Fibroblast of the aortic adventitia (primary cell): Measurements from ENCODE around the gene PCBP3. TPM values are rescaled to one million over a fixed set of nuclear protein-coding genes. Genes with fewer than 3 reads are reported as not detected.

Experiments
- DNase-seq: peaks from one replicate; pipeline ENCODE4 v3.0.0-alpha.2; 2010; ENCODE audit warnings: low read depth
- H3K4me3 ChIP-seq: 2 replicates; pipeline ENCODE4 v1.5.1; 2011; ENCODE audit warnings: low read depth, mild to moderate bottlenecking, control low read depth, low read length, moderate library complexity
- CTCF ChIP-seq: IDR thresholded peaks from 2 replicates; pipeline ENCODE4 v1.5.1; 2011; ENCODE audit warnings: mild to moderate bottlenecking, low read length, control low read depth, inconsistent platforms; ENCODE audit not compliant: insufficient read depth
- total RNA-seq: library from RNA; depleted of rRNA; stranded (reverse); fragments of >200 nt; gene quantifications from 2 replicates; pipeline ENCODE4 v1.2.3, GENCODE V29; 2012; ENCODE audit warnings: low replicate concordance

Gene PCBP3
- total RNA-seq, 1 donor, result 1.2 TPM

GRCh38 chr21:45724345-45724961 lies 80.9 kb downstream of the PCBP3 start:
- no peak for TF ChIP-seq CTCF
- no peak overlapping the region for H3K4me3 ChIP-seq
- no peak for DNase-seq

- DNase-seq, result no peak
- no peak overlapping the region for H3K4me3 ChIP-seq
- no peak for TF ChIP-seq CTCF
Observed at GRCh38 chr21:45724994-45725843, 81.7 kb downstream of the PCBP3 start.

- no peak overlapping the region for H3K4me3 ChIP-seq
- TF ChIP-seq CTCF, result no peak
- DNase-seq, result no peak
Observed at GRCh38 chr21:45725844-45726200, 82.3 kb downstream of the PCBP3 start.

GRCh38 chr21:45726438-45726837 lies 82.9 kb downstream of the PCBP3 start:
- DNase-seq, result no peak
- TF ChIP-seq CTCF, result no peak

GRCh38 chr21:45727390-45727789 lies 83.9 kb downstream of the PCBP3 start:
- TF ChIP-seq CTCF, result no peak
- no peak for DNase-seq
- no peak overlapping the region for H3K4me3 ChIP-seq

More at GRCh38 chr21:45726438-45726837, 82.9 kb downstream of the PCBP3 start:
- H3K4me3 ChIP-seq, result no peak overlapping the region

GRCh38 chr21:45735259-45736000 lies 91.9 kb downstream of the PCBP3 start:
- TF ChIP-seq CTCF, result no peak
- no peak for DNase-seq
- H3K4me3 ChIP-seq, result no peak overlapping the region
